Gastrocnemius medialis (tissue), 4 donors: ENCODE results near the gene SEPTIN11. TPM values are rescaled to one million over a fixed set of nuclear protein-coding genes. Genes with fewer than 3 reads are reported as not detected.

Experiments
- ATAC-seq, 2 donors: fragments of 150-250 bp; one replicate each; pipeline ENCODE4 v1.9.1; 2016
- DNase-seq, 2 donors: peaks; one replicate each; pipeline ENCODE4 v3.0.0-alpha.2; 2019
- H3K27ac ChIP-seq, 4 donors: fragments of 200-600 bp; sonication (generic); 1 replicate in 1 of 4; 2 replicates in 3 of 4; pipeline ENCODE4 v1.5.1; 2016 to 2018; ENCODE audit warnings: mild to moderate bottlenecking in 2 of 4, moderate library complexity in 1 of 4
- H3K27me3 ChIP-seq, 3 donors: fragments of 200-600 bp; sonication (generic) in 2 of 3; 1 replicate in 1 of 3; 2 replicates in 2 of 3; pipeline versions ENCODE4 v1.5.1 to v1.6.0; 2016 to 2019; ENCODE audit warnings: mild to moderate bottlenecking in 1 of 3, moderate library complexity in 1 of 3
- H3K36me3 ChIP-seq, 2 donors: fragments of 200-600 bp; sonication (generic) in 1 of 2; one replicate each; pipeline ENCODE4 v1.5.1; 2017 to 2018
- H3K4me1 ChIP-seq, 2 donors: fragments of 200-600 bp; sonication (generic) in 1 of 2; one replicate each; pipeline ENCODE4 v1.5.1; 2016 to 2017; ENCODE audit warnings: mild to moderate bottlenecking in 2 of 2
- H3K4me3 ChIP-seq, 4 donors: fragments of 200-600 bp; sonication (generic) in 3 of 4; 1 replicate in 1 of 4; 2 replicates in 3 of 4; pipeline ENCODE4 v1.5.1; 2016 to 2019; ENCODE audit warnings: mild to moderate bottlenecking in 2 of 4
- H3K9me3 ChIP-seq, 3 donors: fragments of 200-600 bp; sonication (generic) in 2 of 3; 1 replicate in 1 of 3; 2 replicates in 2 of 3; pipeline ENCODE4 v1.5.1; 2016 to 2019
- CTCF ChIP-seq, 5 experiments: fragments of 450-650 bp in 3 of 5; fragments of 200-600 bp in 2 of 5; sonication (generic) in 2 of 5; IDR thresholded peaks in 4 of 5; conservative IDR thresholded peaks in 1 of 5; 1 replicate in 4 of 5; 2 replicates in 1 of 5; pipeline ENCODE4 v1.5.1; 2016 to 2019; ENCODE audit warnings: antibody characterized with exemption in 5 of 5, mild to moderate bottlenecking in 3 of 5, moderate library complexity in 3 of 5
- POLR2A ChIP-seq, 2 donors: fragments of 450-650 bp; IDR thresholded peaks; one replicate each; pipeline ENCODE4 v1.6.1; 2017; ENCODE audit warnings: antibody characterized with exemption in 2 of 2, mild to moderate bottlenecking in 2 of 2, moderate library complexity in 2 of 2
- in situ Hi-C, 4 donors: fragments of 200-750 bp; cut with MboI; loops; one replicate each; pipeline versions ENCODE4 v1.15.0 to v1.8.0; 2017; ENCODE audit warnings: low sequenced_read_pairs in 4 of 4
- intact Hi-C: fragments of 100-400 bp; cut with DNase I; formaldehyde crosslinking; loops from one replicate; pipeline ENCODE4 v1.15.1; 2023; ENCODE audit warnings: low total_unique reads
- total RNA-seq, 4 donors: library from RNA; depleted of rRNA; stranded (reverse); fragments of >200 nt; gene quantifications; one replicate each; pipeline versions ENCODE4 v1.1.0 to v1.2.3, GENCODE V29; 2016

Gene SEPTIN11
- total RNA-seq, 4 donors from 2014 or later: 11.3 to 104 (median 47.9) TPM

GRCh38 chr4:76909711-76910110 lies 39.8 kb upstream of the SEPTIN11 start:
- Histone ChIP-seq H3K36me3 (no peaks in the 10 kb centered on the region), H3K9me3 (no peaks in the 10 kb centered on the region), H3K4me3 (no peak overlapping the region), H3K4me1 (no peaks in the 10 kb centered on the region), H3K27me3 (no peaks in the 10 kb centered on the region), H3K27ac (no peak overlapping the region)
- DNase-seq (no peak), ATAC-seq (no peak)
- in situ Hi-C loops (no loop called here), intact Hi-C loops (no loop called here)
- no peak for TF ChIP-seq POLR2A (IDR thresholded peaks at IDR 0.05)
- no peak for TF ChIP-seq CTCF (IDR thresholded peaks at IDR 0.05 in 4 of 5, conservative IDR thresholded peaks at IDR 0.05 in 1 of 5)

GRCh38 chr4:76920715-76921114 lies 28.8 kb upstream of the SEPTIN11 start:
- intact Hi-C loops: no loop called here
- H3K27ac ChIP-seq: no peak overlapping the region
- ATAC-seq (no peak), DNase-seq (no peak)
- no peaks in the 10 kb centered on the region for H3K36me3 ChIP-seq
- no peaks in the 10 kb centered on the region for H3K4me1 ChIP-seq
- H3K4me3 ChIP-seq: no peak overlapping the region
- no peak for TF ChIP-seq POLR2A (IDR thresholded peaks at IDR 0.05)
- TF ChIP-seq CTCF (IDR thresholded peaks at IDR 0.05 in 4 of 5, conservative IDR thresholded peaks at IDR 0.05 in 1 of 5): no peak
- H3K27me3 ChIP-seq: no peaks in the 10 kb centered on the region
- in situ Hi-C loops: no loop called here
- no peaks in the 10 kb centered on the region for H3K9me3 ChIP-seq

GRCh38 chr4:76923619-76924357 lies 25.8 kb upstream of the SEPTIN11 start:
- no peaks in the 10 kb centered on the region for H3K4me1 ChIP-seq
- H3K27me3 ChIP-seq: no peaks in the 10 kb centered on the region
- H3K9me3 ChIP-seq: no peaks in the 10 kb centered on the region
- no peaks in the 10 kb centered on the region for H3K36me3 ChIP-seq
- intact Hi-C loops: no loop called here
- no peak for TF ChIP-seq CTCF (IDR thresholded peaks at IDR 0.05 in 4 of 5, conservative IDR thresholded peaks at IDR 0.05 in 1 of 5)
- no peak for TF ChIP-seq POLR2A (IDR thresholded peaks at IDR 0.05)
- H3K27ac ChIP-seq: no peak overlapping the region
- H3K4me3 ChIP-seq: no peak overlapping the region
- DNase-seq (no peak), ATAC-seq (no peak)
- in situ Hi-C loops: no loop called here

GRCh38 chr4:76926841-76927240 lies 22.7 kb upstream of the SEPTIN11 start:
- no peak overlapping the region for H3K27ac ChIP-seq
- no peaks in the 10 kb centered on the region for H3K4me1 ChIP-seq
- ATAC-seq (no peak), DNase-seq (no peak)
- H3K27me3 ChIP-seq: no peaks in the 10 kb centered on the region
- in situ Hi-C loops: no loop called here
- intact Hi-C loops: no loop called here
- no peak for TF ChIP-seq CTCF (IDR thresholded peaks at IDR 0.05 in 4 of 5, conservative IDR thresholded peaks at IDR 0.05 in 1 of 5)
- no peak for TF ChIP-seq POLR2A (IDR thresholded peaks at IDR 0.05)
- no peak overlapping the region for H3K4me3 ChIP-seq
- H3K36me3 ChIP-seq: no peaks in the 10 kb centered on the region
- H3K9me3 ChIP-seq: no peaks in the 10 kb centered on the region

GRCh38 chr4:76930685-76931084 lies 18.9 kb upstream of the SEPTIN11 start:
- intact Hi-C loops: no loop called here
- ATAC-seq (no peak), DNase-seq (no peak)
- Histone ChIP-seq H3K4me1 (no peaks in the 10 kb centered on the region), H3K27ac (no peak overlapping the region), H3K27me3 (no peaks in the 10 kb centered on the region), H3K4me3 (no peak overlapping the region), H3K36me3 (no peaks in the 10 kb centered on the region), H3K9me3 (no peaks in the 10 kb centered on the region)
- TF ChIP-seq CTCF (IDR thresholded peaks at IDR 0.05 in 4 of 5, conservative IDR thresholded peaks at IDR 0.05 in 1 of 5) (no peak), POLR2A (IDR thresholded peaks at IDR 0.05) (no peak)
- in situ Hi-C loops: no loop called here
